Astrocyte (in vitro differentiated cells and primary cell): ENCODE results near the gene PPM1N.

Source experiments
- CTCF ChIP-seq: IDR thresholded peaks from 2 replicates; pipeline ENCODE4 v1.5.1; 2011; ENCODE audit warnings: low read depth, mild to moderate bottlenecking, inconsistent platforms, low read length, moderate library complexity; ENCODE audit not compliant: insufficient read depth
- EZH2 ChIP-seq: IDR thresholded peaks from 2 replicates; pipeline ENCODE4 v1.6.1; 2012; ENCODE audit warnings: mild to moderate bottlenecking, low read length, inconsistent platforms; ENCODE audit not compliant: insufficient read depth

GRCh38 chr19:45464274-45464673 is 34.0 kb upstream of the PPM1N start:
- TF ChIP-seq CTCF (no peak), EZH2 (no peak)
